WTC11 (cell line): ENCODE results near the gene PTPRG.

ENCODE experiments used
- JUN ChIP-seq: sonication (generic); formaldehyde crosslinking; IDR thresholded peaks from 2 replicates; pipeline ENCODE4 v1.8.0; 2023; ENCODE audit warnings: mild to moderate bottlenecking, missing genetic modification reagents
- KAT7 ChIP-seq: sonication (generic); formaldehyde crosslinking; IDR thresholded peaks from 2 replicates; pipeline ENCODE4 v1.8.1; 2023; ENCODE audit warnings: missing genetic modification reagents, mild to moderate bottlenecking, borderline replicate concordance
- TP53 ChIP-seq: sonication (generic); formaldehyde crosslinking; IDR thresholded peaks from 2 replicates; pipeline ENCODE4 v1.8.1; 2023; ENCODE audit warnings: mild to moderate bottlenecking, missing genetic modification reagents
- ZNF263 ChIP-seq: sonication (generic); formaldehyde crosslinking; IDR thresholded peaks from 2 replicates; pipeline ENCODE4 v1.8.1; 2022; ENCODE audit warnings: low read depth, mild to moderate bottlenecking, moderate library complexity, missing genetic modification reagents
- TF ChIP-seq, protein P1 (sequence below): sonication (generic); formaldehyde crosslinking; IDR thresholded peaks from 2 replicates; pipeline ENCODE4 v1.8.1; 2022; ENCODE audit warnings: low read depth, missing genetic modification reagents, borderline replicate concordance
- TF ChIP-seq, protein P2 (sequence below): fragments of 200-600 bp; IDR thresholded peaks from 2 replicates; pipeline ENCODE4 v1.8.0; 2022; ENCODE audit warnings: antibody characterized with exemption
- TF ChIP-seq, protein P3 (sequence below): sonication (generic); formaldehyde crosslinking; IDR thresholded peaks from 2 replicates; pipeline ENCODE4 v1.8.0; 2022; ENCODE audit warnings: mild to moderate bottlenecking, missing genetic modification reagents
- TF ChIP-seq, protein P4 (sequence below): sonication (generic); formaldehyde crosslinking; IDR thresholded peaks from 2 replicates; pipeline ENCODE4 v1.8.0; 2022; ENCODE audit warnings: mild to moderate bottlenecking, missing genetic modification reagents
- TF ChIP-seq, protein P5 (sequence below): sonication (generic); formaldehyde crosslinking; IDR thresholded peaks from 2 replicates; pipeline ENCODE4 v1.8.0; 2022; ENCODE audit warnings: mild to moderate bottlenecking, missing genetic modification reagents

DNA sequence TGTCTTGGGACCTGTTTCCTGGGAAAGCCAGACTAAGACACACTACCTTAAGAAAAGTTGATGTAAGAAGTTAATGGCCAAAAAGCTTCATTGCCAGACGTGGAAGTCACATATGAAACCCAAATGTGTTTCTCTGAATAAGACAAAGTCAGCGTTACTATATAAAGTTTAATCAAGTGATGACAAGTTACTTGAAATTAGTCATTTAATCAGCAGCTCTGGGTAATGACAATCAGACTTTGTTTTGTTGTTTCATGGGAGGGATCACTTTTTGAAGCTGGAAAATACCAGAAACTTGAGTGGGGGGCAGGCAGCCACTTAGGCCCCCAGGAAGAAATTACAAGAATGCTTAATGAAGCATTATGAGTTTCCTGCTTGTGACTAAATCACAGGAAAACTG lies 218.6 kb downstream of the PTPRG start:
- TF ChIP-seq, protein P1, sequence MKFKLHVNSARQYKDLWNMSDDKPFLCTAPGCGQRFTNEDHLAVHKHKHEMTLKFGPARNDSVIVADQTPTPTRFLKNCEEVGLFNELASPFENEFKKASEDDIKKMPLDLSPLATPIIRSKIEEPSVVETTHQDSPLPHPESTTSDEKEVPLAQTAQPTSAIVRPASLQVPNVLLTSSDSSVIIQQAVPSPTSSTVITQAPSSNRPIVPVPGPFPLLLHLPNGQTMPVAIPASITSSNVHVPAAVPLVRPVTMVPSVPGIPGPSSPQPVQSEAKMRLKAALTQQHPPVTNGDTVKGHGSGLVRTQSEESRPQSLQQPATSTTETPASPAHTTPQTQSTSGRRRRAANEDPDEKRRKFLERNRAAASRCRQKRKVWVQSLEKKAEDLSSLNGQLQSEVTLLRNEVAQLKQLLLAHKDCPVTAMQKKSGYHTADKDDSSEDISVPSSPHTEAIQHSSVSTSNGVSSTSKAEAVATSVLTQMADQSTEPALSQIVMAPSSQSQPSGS (CRISPR knock-in tag), result no peak
- TF ChIP-seq, protein P2, sequence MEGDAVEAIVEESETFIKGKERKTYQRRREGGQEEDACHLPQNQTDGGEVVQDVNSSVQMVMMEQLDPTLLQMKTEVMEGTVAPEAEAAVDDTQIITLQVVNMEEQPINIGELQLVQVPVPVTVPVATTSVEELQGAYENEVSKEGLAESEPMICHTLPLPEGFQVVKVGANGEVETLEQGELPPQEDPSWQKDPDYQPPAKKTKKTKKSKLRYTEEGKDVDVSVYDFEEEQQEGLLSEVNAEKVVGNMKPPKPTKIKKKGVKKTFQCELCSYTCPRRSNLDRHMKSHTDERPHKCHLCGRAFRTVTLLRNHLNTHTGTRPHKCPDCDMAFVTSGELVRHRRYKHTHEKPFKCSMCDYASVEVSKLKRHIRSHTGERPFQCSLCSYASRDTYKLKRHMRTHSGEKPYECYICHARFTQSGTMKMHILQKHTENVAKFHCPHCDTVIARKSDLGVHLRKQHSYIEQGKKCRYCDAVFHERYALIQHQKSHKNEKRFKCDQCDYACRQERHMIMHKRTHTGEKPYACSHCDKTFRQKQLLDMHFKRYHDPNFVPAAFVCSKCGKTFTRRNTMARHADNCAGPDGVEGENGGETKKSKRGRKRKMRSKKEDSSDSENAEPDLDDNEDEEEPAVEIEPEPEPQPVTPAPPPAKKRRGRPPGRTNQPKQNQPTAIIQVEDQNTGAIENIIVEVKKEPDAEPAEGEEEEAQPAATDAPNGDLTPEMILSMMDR, result no peak
- TF ChIP-seq JUN (CRISPR knock-in tag) (no peak), ZNF263 (no peak), TP53 (no peak), KAT7 (no peak)
- TF ChIP-seq, protein P3, sequence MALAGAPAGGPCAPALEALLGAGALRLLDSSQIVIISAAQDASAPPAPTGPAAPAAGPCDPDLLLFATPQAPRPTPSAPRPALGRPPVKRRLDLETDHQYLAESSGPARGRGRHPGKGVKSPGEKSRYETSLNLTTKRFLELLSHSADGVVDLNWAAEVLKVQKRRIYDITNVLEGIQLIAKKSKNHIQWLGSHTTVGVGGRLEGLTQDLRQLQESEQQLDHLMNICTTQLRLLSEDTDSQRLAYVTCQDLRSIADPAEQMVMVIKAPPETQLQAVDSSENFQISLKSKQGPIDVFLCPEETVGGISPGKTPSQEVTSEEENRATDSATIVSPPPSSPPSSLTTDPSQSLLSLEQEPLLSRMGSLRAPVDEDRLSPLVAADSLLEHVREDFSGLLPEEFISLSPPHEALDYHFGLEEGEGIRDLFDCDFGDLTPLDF (CRISPR knock-in tag), result no peak
- TF ChIP-seq, protein P4, sequence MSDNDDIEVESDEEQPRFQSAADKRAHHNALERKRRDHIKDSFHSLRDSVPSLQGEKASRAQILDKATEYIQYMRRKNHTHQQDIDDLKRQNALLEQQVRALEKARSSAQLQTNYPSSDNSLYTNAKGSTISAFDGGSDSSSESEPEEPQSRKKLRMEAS (CRISPR knock-in tag), result no peak
- TF ChIP-seq, protein P5, sequence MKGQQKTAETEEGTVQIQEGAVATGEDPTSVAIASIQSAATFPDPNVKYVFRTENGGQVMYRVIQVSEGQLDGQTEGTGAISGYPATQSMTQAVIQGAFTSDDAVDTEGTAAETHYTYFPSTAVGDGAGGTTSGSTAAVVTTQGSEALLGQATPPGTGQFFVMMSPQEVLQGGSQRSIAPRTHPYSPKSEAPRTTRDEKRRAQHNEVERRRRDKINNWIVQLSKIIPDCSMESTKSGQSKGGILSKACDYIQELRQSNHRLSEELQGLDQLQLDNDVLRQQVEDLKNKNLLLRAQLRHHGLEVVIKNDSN, result no peak
